Stimulated activated CD8-positive, alpha-beta memory T cell treated with anti-CD3 and anti-CD28 coated beads, Interleukin-7, amount 100 ng/mL, for 1 hour (primary cell): ENCODE results near the gene TEX38.
A peak's percentile ranks its signal among the peaks of the same experiment; 100 is the strongest.
"Not testable (repeated sequence)": the region's sequence is repeated elsewhere in the genome, so short reads cannot be mapped to it uniquely, and the experiment has no call there.

ENCODE experiments used
- DNase-seq, 2 donors: peaks; one replicate each; pipeline ENCODE4 v3.0.0-alpha.2; 2020; ENCODE audit warnings: low read depth in 2 of 2

The TEX38 gene

DNA sequence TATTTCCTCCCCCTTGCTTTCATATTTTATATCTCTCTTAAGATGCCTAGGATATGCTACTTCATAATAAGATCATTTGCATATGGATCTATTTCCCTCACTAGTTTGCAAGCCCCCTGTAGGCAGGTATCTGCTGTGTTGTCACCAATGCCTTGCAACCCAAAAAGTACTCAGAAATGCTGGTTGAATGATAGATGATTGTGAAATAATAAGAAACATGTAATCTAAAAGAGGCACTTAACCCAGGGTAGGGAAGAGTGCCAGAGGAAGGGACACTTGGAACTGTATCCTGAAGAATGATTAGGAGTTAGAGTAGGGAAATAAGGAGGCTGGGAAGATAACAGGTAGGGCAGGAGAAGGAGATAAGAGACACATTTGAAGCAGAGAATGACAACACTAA, 15.8 kb upstream of the TEX38 start:
- no peak for DNase-seq

DNA sequence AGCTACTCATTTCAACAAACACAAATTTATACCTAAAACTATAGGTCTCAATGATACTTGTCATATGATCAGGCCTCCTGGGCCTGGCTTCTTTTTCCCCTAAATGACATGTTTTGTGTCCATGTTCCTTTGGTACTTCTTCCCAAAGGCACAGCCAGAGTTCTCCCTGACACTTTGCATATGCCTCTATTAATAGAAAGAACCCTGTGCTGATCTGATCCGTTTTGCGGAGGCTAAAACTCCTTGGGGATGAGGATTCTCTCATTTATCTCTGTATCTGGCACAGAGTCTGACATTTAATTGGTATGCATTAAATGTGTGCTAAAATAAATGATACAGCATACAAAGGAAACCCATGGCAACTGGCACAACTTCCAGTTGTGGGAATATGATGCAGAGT, 15.0 kb upstream of the TEX38 start:
- no peak for DNase-seq

DNA sequence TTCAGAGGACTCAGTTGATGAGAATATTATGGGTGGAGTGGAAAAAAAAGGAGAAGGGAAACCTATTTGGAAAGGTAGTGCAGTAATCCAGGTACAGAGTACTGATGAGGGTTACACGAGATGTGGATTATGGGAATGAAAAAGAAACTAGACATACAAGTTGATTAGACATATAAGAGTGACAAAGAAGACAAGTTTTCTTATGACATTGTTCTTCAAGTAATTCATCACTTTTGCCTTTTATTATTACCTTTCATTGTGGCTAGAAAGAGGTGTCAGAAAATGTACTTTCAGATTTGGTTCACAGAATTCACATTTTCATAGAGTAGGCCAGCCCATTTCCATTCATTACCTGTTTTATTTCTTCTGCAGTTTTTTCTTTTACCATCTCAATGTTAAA, 13.9 kb upstream of the TEX38 start:
- DNase-seq = no peak

DNA sequence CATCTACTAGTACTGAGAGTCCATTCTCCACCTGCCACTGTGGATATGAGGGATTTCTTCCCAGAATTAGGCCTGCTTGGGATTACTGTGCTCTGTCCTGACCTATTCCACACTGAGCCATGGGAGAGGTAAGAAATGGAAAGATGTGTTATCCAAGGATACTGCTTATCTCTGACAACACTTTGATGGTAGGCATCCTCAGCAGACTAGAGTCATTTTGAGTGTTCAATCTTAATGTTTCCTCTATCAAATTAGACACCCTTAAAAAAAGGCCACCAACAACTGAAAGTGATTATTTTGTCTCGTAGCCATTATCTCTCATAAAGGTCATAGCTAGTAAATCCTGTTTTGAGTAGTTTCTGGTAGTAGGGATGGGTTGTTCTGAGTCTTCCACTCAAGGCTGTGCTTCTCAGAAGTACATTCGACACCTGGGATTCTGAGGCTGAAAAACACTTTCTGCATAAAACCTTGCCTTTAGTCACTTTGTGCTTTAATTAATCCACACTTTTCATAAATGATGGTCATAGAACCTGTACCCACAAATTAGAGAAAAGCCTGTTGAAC, 12.3 kb upstream of the TEX38 start:
- no peak for DNase-seq

DNA sequence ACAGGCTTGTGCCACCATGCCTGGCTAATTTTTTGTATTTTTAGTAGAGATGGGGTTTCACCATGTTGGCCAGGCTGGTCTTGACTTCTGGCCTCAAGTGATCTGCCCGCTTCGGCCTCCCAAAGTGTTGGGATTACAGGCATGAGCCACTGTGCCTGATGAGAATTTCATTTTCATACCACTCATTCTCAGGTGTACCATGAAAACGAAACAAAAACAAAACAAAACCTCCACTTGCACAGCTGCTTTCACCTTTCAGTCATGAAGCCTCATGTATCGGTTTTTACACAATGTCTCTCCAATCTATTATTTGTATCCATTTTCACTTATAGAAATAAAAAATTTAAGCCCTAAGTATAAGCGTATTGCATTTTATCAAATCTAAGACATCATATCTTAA, 11.5 kb upstream of the TEX38 start:
- not testable (repeated sequence) for DNase-seq

DNA sequence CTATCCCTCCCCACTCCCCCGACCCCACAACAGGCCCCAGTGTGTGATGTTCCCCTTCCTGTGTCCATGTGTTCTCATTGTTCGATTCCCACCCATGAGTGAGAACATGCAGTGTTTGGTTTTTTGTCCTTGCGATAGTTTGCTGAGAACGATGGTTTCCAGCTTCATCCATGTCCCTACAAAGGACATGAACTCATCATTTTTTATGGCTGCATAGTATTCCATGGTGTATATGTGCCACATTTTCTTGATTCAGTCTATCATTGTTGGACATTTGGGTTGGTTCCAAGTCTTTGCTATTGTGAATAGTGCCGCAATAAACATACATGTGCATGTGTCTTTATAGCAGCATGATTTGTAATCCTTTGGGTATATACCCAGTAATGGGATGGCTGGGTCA, 8.7 kb upstream of the TEX38 start:
- not testable (repeated sequence) for DNase-seq

DNA sequence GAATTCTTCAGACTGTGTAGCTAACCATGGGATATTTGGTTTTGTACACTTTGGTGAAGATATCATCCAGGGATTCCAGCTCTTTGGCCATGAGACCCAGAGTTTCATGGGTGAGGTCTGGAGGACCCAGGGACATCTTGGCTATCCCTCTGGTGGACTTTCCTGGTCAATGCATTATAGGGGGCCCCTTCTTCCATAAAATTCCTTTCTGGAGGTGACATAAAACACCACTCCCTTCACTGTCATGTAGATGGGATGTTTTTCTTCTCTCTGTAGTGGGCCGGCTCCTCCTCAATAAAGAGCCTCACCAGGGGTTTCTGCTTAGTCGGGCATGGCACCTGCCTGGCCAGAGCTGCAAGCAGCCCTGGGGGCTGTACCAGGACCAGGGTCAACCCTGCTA, 5.7 kb upstream of the TEX38 start:
- no peak for DNase-seq

DNA sequence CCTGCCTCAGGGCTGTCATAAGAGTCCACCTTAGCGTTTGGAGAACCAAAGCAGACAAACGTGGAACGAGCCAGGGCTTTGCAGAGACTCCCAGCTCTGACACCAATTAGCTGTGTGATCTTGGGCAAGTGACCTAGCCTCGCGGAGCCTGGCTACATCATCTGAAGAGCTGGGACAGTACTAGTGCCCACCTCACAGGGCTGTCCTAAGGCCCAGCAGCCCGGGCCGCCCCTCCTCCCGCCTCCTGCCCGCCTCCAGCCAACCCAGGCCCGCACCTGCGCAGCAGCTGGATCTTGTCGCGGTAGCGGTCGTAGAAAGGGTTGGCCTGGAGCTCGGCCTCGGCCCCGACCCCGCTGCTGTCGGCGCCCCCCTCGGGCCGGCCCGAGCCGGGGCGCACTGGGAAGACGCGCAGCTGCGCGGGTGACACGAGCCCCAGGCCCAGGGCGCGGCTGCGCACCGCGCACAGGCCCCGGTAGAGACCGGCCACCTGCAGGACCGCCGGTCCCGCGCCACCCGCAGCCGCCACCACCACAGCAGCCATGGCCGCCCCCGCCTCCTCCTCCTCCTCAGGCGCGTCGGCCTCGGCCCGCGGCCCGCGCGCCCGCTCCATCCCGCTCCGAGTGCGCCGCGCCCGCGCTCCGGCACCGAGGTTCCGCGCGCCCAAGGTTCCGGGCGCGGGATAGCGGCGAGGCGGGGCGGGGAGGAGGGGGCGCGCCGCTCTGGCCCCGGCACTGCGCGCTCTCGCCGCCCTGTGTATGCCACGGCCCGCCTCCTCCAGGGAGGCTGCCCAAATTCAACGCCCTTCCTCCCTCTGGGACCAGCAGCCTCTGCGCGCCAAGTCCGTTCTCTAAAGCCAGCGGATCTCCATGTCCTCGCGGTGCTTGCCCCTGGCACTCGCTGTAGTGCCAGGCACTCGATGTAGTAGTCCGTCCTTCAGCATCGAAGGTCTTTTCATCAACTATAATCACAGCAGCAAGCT, 3.6 kb upstream of the TEX38 start, which contains the start of gene ATPAF1:
Gene ATPAF1, minus strand, starts transcription at position 583 of the 979 bp plus-strand sequence. Its CDS starts 42 bp downstream, at position 541.
- peak in 1 of 2 donors; percentile 10 for DNase-seq

DNA sequence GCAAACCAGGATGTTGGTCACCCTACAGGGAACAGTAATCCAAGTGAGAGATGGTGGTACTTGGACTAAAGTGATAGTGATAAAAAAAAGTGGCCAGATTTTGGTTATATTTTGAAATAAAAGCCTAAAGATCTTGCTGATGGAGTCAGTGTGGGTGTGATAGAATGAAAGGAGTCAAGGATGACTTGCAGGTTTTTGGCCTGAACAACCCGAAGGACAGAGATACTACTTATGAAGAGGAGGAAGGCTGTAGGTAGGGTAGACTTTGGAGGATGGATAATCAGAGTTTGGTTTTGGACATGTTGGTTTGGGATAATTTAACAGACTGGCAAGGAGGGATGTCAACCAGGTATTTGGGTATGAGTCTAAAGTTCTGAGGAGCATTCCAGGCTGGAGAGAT, 1.5 kb upstream of the TEX38 start:
- no peak for DNase-seq

DNA sequence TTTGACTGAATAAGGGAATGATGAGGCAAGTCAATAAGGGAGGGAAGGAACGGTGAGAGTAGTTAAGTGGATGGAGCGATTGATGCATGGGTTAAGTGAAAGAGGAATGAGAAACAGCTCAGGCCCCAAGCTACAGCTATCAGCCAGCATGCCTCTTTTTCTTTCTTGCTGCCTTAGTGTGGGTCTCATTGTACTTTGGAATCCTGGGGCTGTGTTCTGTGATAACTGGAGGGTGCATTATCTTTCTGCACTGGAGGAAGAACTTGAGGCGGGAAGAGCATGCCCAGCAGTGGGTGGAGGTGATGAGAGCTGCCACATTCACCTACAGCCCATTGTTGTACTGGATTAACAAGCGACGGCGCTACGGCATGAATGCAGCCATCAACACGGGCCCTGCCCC, 1.0 kb downstream of the TEX38 start:
- no peak for DNase-seq

DNA sequence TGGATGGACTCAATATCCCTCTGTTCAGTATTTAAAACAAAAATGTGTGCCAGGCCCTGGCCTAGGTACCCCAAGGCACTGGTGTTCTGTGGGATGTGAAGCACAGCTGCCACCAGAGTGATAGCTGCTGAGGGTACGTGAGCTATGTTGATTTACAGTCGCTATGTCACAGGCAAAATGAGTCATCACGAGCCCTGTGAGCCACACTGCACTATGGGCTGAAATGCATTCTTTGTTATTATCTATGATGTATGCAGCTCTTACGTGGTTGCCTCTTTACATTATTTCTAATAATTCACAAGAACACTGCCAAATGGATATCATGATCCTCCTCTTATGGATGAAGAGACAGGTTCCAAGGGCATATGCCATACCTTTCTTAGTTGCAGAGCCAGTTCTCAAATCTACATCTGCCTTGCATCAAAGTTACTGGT, 2.1 kb downstream of the TEX38 start:
- DNase-seq = no peak

DNA sequence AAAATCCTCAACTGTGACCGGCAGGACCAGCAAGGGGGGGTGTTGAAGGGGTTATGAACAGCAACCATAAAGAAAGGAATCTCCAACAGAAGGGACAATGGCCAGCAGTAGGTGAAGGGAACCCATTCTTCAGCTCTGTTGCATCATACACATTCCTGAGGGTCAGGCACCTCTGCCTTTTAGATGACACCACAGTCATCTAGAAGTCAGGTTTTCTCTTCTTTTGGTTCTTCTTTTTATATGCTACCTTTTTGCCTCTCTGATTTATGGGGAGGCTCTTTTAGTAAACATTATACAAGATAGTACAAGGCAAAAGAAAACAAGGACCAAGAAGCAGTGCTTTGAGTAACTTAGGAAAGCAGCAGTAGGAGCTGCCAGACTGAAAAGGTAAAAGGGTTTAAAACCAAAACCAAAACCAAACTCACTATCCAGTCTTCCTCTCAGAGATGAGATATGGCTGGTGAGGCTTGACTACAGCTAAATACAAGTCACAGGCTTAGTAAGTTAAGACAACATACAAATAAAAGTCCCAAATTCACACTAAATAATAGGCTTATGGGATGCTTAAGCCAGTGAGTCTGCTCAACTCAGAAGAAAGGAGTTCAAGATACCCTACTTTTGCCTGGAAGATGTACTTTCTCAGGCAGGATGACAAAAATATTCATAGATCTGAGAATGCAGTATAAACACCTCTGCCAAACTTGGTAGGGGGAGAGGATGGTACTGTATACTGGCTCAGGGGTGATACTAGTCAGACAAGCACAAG, 4.1 kb downstream of the TEX38 start:
- no peak for DNase-seq

DNA sequence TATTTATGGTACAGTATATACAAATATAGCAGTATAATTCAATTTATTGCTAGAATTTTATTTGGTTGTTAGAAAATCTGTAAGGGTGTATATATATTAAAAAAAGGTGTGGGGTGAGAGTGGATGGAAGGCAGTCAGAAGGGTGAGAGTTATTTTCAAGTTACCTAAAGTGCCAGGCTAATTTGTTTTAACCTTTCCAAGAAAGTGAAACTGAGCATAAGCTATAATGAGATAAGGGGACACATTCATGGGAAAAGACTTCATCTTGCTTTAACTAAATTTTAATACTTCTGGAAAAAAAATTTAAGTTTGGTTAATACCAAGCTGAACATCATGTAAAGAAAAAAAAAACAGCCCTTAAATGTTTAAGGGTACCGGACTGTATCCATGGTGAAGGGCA, 4.9 kb downstream of the TEX38 start:
- DNase-seq = no peak

DNA sequence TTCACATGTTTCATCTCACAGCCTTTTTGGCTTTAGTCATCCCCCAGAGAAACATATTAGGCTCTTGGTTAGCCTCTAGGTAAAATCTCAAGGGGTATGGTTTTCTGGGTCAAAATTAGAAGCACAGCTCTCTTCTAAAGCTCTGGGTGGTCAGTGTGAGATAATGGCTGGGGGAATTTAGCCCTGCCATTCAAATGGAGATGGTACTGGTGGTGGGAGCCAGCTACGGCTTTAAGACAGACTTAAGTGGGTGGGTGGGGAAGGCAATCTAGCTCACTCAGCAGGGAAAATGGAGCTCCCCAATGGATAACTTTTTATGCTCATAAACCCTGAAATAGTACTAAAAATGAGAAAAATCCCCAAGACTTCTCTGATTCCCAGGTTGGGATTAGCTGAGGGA, 5.7 kb downstream of the TEX38 start:
- no peak for DNase-seq

DNA sequence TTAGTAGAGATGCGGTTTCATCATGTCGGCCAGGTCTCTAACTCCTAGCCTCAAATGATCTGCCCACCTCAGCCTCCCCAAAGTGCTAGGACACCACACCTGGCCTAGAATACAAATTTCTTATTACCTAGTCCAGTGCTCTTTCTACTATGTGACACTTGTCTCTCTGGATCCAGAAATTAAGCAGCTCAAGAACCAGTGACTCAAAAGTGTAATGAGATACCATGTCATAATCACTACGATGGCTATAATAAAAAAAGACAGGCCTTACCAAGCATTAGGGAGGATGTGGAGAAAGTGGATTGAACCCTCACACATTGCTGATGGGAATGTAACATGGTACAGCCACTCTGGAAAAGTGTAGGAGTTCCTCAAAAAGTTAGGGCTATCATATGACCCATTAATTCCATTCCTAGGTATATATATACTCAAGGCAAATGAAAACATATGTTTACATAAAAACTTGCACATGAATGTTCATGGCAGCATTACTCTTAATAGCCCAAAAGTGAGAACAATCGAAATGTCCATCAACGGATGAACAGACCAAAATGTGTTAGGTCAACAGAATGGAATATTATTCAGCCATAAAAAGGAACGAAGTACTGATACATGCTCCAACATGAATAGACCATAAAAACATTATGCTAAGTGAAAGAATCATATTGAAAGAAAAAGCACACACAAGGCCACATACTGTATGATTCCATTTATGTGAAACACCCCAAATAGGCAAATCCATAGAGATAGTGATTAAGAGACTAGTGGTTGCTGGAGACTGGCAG, 8.3 kb downstream of the TEX38 start:
- no peak for DNase-seq

DNA sequence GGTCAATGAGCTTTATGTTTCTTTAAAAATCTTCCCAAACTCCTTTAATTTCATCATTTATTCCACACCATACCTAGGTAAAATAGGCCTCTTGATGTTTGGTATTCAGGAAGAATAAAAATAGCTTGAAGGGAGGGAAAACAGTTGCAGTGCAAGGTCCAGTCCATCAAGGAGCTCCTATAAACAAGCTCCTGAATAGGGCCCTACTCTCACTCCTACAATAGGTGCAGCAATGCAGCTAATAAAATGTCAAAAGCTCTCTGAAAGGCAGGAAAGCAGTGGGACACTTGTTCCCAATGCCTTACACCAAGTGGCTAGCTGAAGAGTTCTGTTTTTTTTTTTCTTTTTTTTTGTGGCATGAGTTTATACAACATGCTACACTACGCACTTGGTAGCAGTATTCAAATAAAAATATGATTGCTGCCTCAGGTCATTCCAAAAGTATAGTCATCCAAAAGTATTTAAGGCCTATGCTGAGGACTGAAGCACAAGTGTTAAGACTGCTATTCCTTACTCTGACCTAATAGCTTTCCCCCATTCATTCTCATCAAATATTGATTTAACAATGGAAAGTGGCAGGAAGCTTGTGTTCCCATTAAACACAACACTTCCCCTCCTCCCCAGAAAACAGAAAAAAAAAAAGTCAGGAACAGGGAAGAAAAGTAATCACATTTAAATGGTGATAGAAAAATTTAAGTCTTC, 9.8 kb downstream of the TEX38 start:
- DNase-seq = no peak

DNA sequence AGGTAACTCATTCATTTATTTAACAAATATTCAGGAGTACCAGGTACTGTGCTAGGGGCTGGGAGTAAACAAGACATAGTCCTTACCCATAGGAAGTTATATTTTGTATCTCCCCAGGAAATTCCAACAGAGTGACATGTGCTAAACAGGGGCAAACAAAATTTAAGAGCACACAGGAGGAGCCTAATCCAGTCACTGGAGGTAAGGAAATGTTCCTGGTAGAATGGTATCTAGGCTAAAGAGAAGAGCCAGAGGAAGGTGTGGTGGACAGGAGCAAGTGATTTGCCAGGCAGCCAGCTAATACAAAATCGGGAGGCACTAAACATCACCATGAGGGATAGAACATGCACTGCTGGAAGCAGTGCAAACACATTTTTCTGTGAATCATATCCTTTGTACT, 10.4 kb downstream of the TEX38 start:
- no peak for DNase-seq

DNA sequence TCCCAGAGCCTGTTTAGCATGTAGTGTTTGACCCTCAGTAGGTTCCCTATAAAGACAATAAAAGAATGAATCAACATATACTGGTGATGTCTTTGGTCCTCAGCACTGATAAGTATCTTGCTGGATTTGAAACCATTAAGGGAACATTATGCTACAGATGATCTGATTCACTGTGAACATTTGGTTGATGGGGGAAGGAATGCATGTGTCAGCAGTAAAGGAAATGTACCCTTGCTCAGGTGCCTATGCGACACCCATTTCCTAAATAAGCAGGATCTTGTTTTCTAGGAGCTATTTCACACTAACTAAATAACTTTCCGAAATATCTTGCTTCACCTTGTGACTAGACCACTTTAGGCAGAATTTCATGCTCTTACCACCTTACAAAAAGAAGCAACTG, 13.0 kb downstream of the TEX38 start:
- DNase-seq = no peak

DNA sequence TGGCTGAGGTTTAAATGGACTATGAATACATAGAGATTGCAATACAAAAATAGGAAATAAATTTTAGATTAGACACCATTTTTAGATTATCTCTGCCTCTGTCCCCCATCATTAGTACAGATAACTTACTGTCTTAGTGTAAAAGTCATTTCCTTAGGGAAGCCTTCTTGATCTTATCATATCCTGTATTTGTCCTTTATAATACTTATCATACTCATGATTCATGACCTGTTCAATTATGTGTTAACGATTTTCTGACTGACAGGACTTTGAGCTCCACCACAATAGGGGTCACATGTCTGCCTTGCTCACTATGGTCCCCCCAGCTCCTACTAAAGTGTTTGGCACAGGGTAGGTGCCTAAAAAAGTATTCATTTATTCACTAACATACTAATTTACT, 14.6 kb downstream of the TEX38 start:
- DNase-seq = no peak

DNA sequence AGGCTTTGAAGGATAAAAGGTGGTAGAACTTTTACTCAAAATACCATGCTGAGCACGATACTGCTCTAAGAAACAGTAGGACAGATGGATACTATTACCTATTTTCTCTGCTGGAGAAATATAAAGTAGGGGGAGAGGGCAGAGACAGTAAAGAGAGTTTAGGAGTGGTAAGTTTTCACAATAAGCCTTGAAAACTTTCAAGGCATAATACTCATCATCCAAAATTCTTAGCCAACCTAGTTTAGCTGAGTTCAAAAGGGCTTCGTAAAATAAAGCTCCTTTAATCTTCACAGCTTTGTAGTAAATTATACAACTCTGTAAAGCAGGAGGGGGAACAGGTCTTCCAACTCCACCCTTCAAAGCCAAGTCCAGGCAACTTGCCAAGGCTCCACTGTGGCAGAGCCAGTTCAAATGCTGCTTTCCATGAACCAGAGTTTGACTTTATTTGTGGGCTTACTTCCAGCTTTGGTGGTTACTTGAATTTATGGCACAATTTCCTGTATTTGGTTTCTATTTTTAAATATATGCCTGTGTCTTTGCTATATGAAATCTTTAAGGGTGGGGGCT, 15.5 kb downstream of the TEX38 start:
- DNase-seq = no peak
